Measurements from ENCODE around the gene CES4A.

Gene CES4A

GRCh38 chr16:66976746-66977145 lies 11.6 kb upstream of the CES4A start:
- peaks cover 6% of the 10 kb centered on the region for H3K9me3 Mint-ChIP-seq
- H3K36me3 Mint-ChIP-seq (ENCODE audit: low read depth): no peaks in the 10 kb centered on the region
- H3K27ac Mint-ChIP-seq: peak overlapping the region; percentile 71
- DNase-seq: peak; percentile 58
- TF ChIP-seq CTCF (IDR thresholded peaks at IDR 0.05): no peak
- H3K27me3 Mint-ChIP-seq (ENCODE audit: low read depth, poor library complexity): peaks cover 15% of the 10 kb centered on the region
- H3K4me3 Mint-ChIP-seq: peak overlapping the region; percentile 59
- H3K4me1 Mint-ChIP-seq: peaks cover 46% of the 10 kb centered on the region

GRCh38 chr16:66977341-66978113 lies 10.9 kb upstream of the CES4A start:
- Mint-ChIP-seq H3K4me3 (peak overlapping the region; percentile 26), H3K27me3 (ENCODE audit: low read depth, poor library complexity) (peaks cover 20% of the 10 kb centered on the region), H3K9me3 (peaks cover 6% of the 10 kb centered on the region), H3K36me3 (ENCODE audit: low read depth) (no peaks in the 10 kb centered on the region), H3K27ac (no peak overlapping the region), H3K4me1 (peaks cover 46% of the 10 kb centered on the region)
- peak; percentile 93 for TF ChIP-seq CTCF (IDR thresholded peaks at IDR 0.05)
- DNase-seq: peak; percentile 94

- Mint-ChIP-seq H3K27me3 (ENCODE audit: low read depth, poor library complexity) (peaks cover 20% of the 10 kb centered on the region), H3K27ac (no peak overlapping the region), H3K36me3 (ENCODE audit: low read depth) (no peaks in the 10 kb centered on the region), H3K4me3 (no peak overlapping the region), H3K9me3 (peaks cover 6% of the 10 kb centered on the region), H3K4me1 (peaks cover 39% of the 10 kb centered on the region)
- no peak for TF ChIP-seq CTCF (IDR thresholded peaks at IDR 0.05)
- no peak for DNase-seq
Measured at GRCh38 chr16:66979011-66979717, 9.2 kb upstream of the CES4A start.

GRCh38 chr16:66983033-66983432 lies 5.4 kb upstream of the CES4A start:
- Mint-ChIP-seq H3K36me3 (ENCODE audit: low read depth) (no peaks in the 10 kb centered on the region), H3K9me3 (no peaks in the 10 kb centered on the region), H3K4me3 (no peak overlapping the region), H3K4me1 (peaks cover 8% of the 10 kb centered on the region), H3K27ac (no peak overlapping the region), H3K27me3 (ENCODE audit: low read depth, poor library complexity) (peaks cover 24% of the 10 kb centered on the region)
- DNase-seq: no peak
- TF ChIP-seq CTCF (IDR thresholded peaks at IDR 0.05): no peak

- H3K4me3 Mint-ChIP-seq: no peak overlapping the region
- H3K27me3 Mint-ChIP-seq (ENCODE audit: low read depth, poor library complexity): peaks cover 27% of the 10 kb centered on the region
- no peak for TF ChIP-seq CTCF (IDR thresholded peaks at IDR 0.05)
- peaks cover 14% of the 10 kb centered on the region for H3K4me1 Mint-ChIP-seq
- no peaks in the 10 kb centered on the region for H3K9me3 Mint-ChIP-seq
- DNase-seq: no peak
- H3K27ac Mint-ChIP-seq: no peak overlapping the region
- no peaks in the 10 kb centered on the region for H3K36me3 Mint-ChIP-seq (ENCODE audit: low read depth)
Measured at GRCh38 chr16:66984892-66985311, 3.5 kb upstream of the CES4A start.
